HG03460 (cell line): ENCODE data around the gene CALML3.

Source experiments
- ATAC-seq: cut with Tn5 transposase; IDR thresholded peaks from one replicate; pipeline ENCODE4 v1.9.1; 2021; ENCODE audit not compliant: unreplicated experiment

CALML3 gene

GRCh38 chr10:5565671-5566581 is 41.2 kb downstream of the CALML3 start:
- no peak for ATAC-seq

GRCh38 chr10:5566614-5567013 is 41.9 kb downstream of the CALML3 start:
- no peak for ATAC-seq

- ATAC-seq: no peak
Measured at GRCh38 chr10:5567477-5567876, 42.7 kb downstream of the CALML3 start.

GRCh38 chr10:5568984-5569383 is 44.2 kb downstream of the CALML3 start:
- no peak for ATAC-seq

GRCh38 chr10:5569568-5569967 is 44.8 kb downstream of the CALML3 start:
- ATAC-seq: no peak

DNA sequence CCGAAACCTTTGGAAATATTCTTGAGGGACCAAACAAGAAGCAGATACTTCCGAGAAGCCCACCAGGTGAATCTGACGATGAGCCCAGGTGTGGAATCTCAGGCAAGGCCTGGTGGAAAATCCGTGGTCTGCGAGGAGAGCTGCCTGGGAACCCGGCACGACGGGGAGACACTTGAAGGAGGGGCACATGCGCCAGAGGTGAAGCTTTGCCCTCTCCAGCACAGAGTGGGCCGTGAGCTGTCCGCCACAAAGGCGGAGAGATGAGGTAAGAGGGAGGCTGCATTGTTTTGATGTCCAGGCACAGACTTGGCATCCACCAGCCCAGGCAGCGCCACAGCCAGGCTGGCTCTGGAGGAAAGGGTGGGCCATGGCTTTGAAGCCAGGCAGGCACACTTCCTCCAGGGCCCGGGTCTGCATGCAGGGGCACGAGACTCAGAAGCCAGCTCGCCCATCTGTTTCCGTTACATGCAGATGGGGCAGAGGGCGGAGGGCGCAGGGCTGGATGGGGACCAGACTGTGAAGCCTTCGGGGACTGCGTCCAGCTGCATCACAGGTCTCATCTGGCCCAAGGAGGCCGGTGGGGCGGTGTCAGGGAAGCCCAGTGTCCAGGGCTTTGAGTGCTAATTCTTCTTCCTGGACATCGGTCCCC is 45.4 kb downstream of the CALML3 start:
- no peak for ATAC-seq

DNA sequence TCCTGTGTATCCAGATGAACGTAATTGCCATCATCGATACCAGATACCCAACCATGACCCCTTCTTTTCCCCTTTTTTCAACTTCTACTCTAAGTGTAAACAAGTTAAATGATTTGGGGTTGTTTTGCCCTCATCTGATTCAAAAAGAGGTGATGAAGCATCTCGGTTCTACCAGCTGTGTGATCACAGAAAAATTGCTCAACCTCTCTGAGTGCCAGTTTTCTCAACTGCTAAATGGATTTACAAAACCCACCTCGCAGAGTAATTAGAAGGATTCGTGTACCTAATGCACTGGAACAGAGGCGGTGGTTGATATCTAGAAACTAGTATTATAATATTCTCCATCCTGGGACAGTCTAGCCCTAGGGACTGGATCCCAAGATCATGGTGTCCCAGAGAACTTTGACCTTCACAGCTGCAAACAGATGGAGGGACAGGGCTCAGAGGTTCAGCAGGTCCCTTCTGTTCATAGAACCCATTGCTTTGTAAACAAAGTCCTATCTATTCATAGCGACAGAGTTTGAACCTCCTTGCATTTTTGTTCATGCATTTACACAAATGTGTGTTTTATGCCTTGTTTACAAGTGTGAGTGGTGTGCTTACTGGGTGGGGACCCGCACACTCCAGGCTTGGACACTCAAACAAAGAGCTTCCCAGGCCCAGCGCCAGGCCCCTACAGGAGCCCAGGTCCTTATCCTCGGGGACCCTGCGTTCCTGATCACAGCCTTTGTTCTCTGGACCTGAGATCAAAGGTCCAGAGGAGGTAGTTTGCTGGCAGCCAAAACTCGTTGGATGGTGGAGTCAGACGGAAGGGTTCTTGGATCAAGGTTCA is 46.4 kb downstream of the CALML3 start:
- ATAC-seq: no peak

GRCh38 chr10:5571826-5572225 is 47.1 kb downstream of the CALML3 start:
- no peak for ATAC-seq

- no peak for ATAC-seq
Measured at GRCh38 chr10:5573319-5573950, 48.7 kb downstream of the CALML3 start.

DNA sequence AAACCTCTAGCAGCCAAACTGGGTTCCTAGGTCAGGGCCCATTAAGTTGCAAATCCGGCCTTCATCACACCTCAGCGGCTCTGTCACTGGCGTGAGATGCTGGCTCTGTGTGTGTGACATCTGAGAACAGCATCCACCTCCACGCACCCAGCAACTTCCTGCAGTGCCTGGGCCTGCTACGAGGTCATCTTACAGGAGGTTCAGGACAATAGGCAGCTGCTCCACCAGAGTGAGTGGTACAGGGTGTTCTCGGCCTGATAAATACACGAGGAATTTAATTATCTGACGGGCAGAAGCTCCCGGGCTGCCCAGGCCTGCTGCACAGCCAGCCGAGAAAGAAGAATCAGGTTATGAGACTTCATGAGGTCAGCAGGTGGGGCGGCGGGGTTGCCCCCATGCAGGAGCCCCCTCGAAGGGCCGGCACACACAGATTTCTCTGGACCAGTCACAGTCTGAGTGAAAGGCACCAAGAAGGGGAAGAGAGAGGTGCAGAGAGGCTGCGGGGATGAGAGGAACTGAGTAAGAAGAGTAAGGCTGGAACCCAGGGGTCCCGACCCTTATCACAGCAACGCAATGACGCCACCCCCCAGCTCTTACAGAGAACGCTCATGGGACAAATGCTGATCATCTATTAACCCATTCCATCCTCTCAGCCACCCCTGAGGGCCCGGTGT is 49.3 kb downstream of the CALML3 start:
- ATAC-seq: no peak

- ATAC-seq: no peak
Measured at GRCh38 chr10:5574642-5575131, 49.9 kb downstream of the CALML3 start.

DNA sequence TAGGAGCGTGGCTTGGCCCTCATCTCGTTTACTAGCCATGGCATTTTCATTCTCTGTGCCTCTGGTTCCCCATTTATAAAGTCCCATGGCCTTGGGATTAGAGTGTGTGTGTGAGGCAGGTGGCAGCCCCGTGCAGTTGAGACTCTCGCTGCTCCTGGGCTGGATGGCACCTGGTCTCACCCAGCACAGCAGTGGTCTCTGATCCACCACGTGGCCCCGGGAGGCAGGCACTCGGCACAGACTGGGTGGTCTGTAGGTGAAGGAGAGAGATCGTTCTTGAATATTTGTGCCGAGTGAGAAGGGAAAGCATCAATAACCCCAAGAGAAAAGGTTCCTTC is 50.4 kb downstream of the CALML3 start:
- ATAC-seq: no peak

GRCh38 chr10:5575482-5576153 is 50.9 kb downstream of the CALML3 start:
- ATAC-seq: no peak

GRCh38 chr10:5576154-5576748 is 51.5 kb downstream of the CALML3 start:
- ATAC-seq: no peak
